Measurements from ENCODE around the gene EGF. TPM values are rescaled to one million over a fixed set of nuclear protein-coding genes. Genes with fewer than 3 reads are reported as not detected.

Gene EGF
- total RNA-seq, 1 experiment from 2014 or later = 0.06 TPM

- Histone ChIP-seq H3K4me3 (no peak overlapping the region), H3K9me3 (replicated peaks) (no peaks in the 10 kb centered on the region), H3K36me3 (no peaks in the 10 kb centered on the region), H3K27me3 (no peaks in the 10 kb centered on the region), H3K27ac (no peak overlapping the region), H3K4me1 (peaks cover 6% of the 10 kb centered on the region)
- peak; percentile 27 to 65 for DNase-seq
Measured at GRCh38 chr4:109962401-109962800, 49.7 kb downstream of the EGF start.

GRCh38 chr4:109966891-109967481 is 54.3 kb downstream of the EGF start:
- H3K27ac ChIP-seq = no peak overlapping the region
- H3K9me3 ChIP-seq (replicated peaks) = no peaks in the 10 kb centered on the region
- DNase-seq = no peak
- H3K4me3 ChIP-seq = no peak overlapping the region
- peaks cover 3% of the 10 kb centered on the region for H3K4me1 ChIP-seq
- no peaks in the 10 kb centered on the region for H3K27me3 ChIP-seq
- H3K36me3 ChIP-seq = no peaks in the 10 kb centered on the region

GRCh38 chr4:109967798-109968520 is 55.3 kb downstream of the EGF start:
- no peak overlapping the region for H3K27ac ChIP-seq
- no peak overlapping the region for H3K4me3 ChIP-seq
- no peak for DNase-seq
- no peaks in the 10 kb centered on the region for H3K9me3 ChIP-seq (replicated peaks)
- no peaks in the 10 kb centered on the region; the same call in 1 of the 2 replicates for H3K4me1 ChIP-seq
- no peaks in the 10 kb centered on the region for H3K27me3 ChIP-seq
- H3K36me3 ChIP-seq = no peaks in the 10 kb centered on the region

- no peaks in the 10 kb centered on the region for H3K9me3 ChIP-seq (replicated peaks)
- no peak overlapping the region for H3K4me3 ChIP-seq
- no peak overlapping the region for H3K27ac ChIP-seq
- DNase-seq = no peak
- no peaks in the 10 kb centered on the region for H3K27me3 ChIP-seq
- no peaks in the 10 kb centered on the region for H3K4me1 ChIP-seq
- no peaks in the 10 kb centered on the region for H3K36me3 ChIP-seq
Measured at GRCh38 chr4:109969087-109969486, 56.4 kb downstream of the EGF start.

GRCh38 chr4:109969919-109970318 is 57.2 kb downstream of the EGF start:
- no peak for DNase-seq
- H3K27me3 ChIP-seq = no peaks in the 10 kb centered on the region
- H3K36me3 ChIP-seq = no peaks in the 10 kb centered on the region

GRCh38 chr4:109972786-109973528 is 60.3 kb downstream of the EGF start:
- no peak for DNase-seq
- H3K4me1 ChIP-seq = no peaks in the 10 kb centered on the region
- no peaks in the 10 kb centered on the region for H3K27me3 ChIP-seq
- no peak overlapping the region for H3K4me3 ChIP-seq
- no peaks in the 10 kb centered on the region for H3K36me3 ChIP-seq
- no peaks in the 10 kb centered on the region for H3K9me3 ChIP-seq (replicated peaks)
- H3K27ac ChIP-seq = no peak overlapping the region

More at GRCh38 chr4:109969919-109970318, 57.2 kb downstream of the EGF start:
- no peak overlapping the region for H3K27ac ChIP-seq
- H3K9me3 ChIP-seq (replicated peaks) = no peaks in the 10 kb centered on the region
- H3K4me3 ChIP-seq = no peak overlapping the region
- H3K4me1 ChIP-seq = no peaks in the 10 kb centered on the region

GRCh38 chr4:109973529-109973905 is 60.8 kb downstream of the EGF start:
- Histone ChIP-seq H3K36me3 (no peaks in the 10 kb centered on the region), H3K9me3 (replicated peaks) (no peaks in the 10 kb centered on the region), H3K4me3 (no peak overlapping the region), H3K4me1 (no peaks in the 10 kb centered on the region), H3K27me3 (no peaks in the 10 kb centered on the region), H3K27ac (no peak overlapping the region)
- DNase-seq = no peak

GRCh38 chr4:109976189-109976588 is 63.5 kb downstream of the EGF start:
- H3K27me3 ChIP-seq = no peaks in the 10 kb centered on the region
- no peaks in the 10 kb centered on the region for H3K36me3 ChIP-seq
- H3K4me1 ChIP-seq = peaks cover 9% of the 10 kb centered on the region
- H3K9me3 ChIP-seq (replicated peaks) = no peaks in the 10 kb centered on the region
- H3K27ac ChIP-seq = no peak overlapping the region
- H3K4me3 ChIP-seq = no peak overlapping the region
- DNase-seq = no peak

GRCh38 chr4:109977854-109978501 is 65.3 kb downstream of the EGF start:
- Histone ChIP-seq H3K4me1 (peaks cover 17% of the 10 kb centered on the region), H3K27me3 (no peaks in the 10 kb centered on the region), H3K4me3 (no peak overlapping the region), H3K36me3 (no peaks in the 10 kb centered on the region), H3K9me3 (replicated peaks) (no peaks in the 10 kb centered on the region), H3K27ac (no peak overlapping the region)
- DNase-seq = peak; percentile 9 to 60

GRCh38 chr4:109978704-109979454 is 66.2 kb downstream of the EGF start:
- Histone ChIP-seq H3K27me3 (no peaks in the 10 kb centered on the region), H3K9me3 (replicated peaks) (no peaks in the 10 kb centered on the region), H3K36me3 (no peaks in the 10 kb centered on the region), H3K4me3 (no peak overlapping the region), H3K4me1 (peaks cover 17% of the 10 kb centered on the region), H3K27ac (no peak overlapping the region)
- DNase-seq = no peak

- DNase-seq = no peak
Measured at GRCh38 chr4:109979920-109980717, 67.4 kb downstream of the EGF start.

GRCh38 chr4:109981936-109982335 is 69.3 kb downstream of the EGF start:
- Histone ChIP-seq H3K36me3 (no peaks in the 10 kb centered on the region), H3K9me3 (replicated peaks) (no peaks in the 10 kb centered on the region), H3K4me1 (peaks cover 25% of the 10 kb centered on the region), H3K27ac (no peak overlapping the region), H3K27me3 (no peaks in the 10 kb centered on the region), H3K4me3 (no peak overlapping the region)
- DNase-seq = no peak

More at GRCh38 chr4:109979920-109980717, 67.4 kb downstream of the EGF start:
- Histone ChIP-seq H3K4me1 (peaks cover 18% of the 10 kb centered on the region), H3K27me3 (no peaks in the 10 kb centered on the region), H3K4me3 (no peak overlapping the region), H3K9me3 (replicated peaks) (no peaks in the 10 kb centered on the region), H3K27ac (no peak overlapping the region), H3K36me3 (no peaks in the 10 kb centered on the region)

- DNase-seq = no peak
- no peak overlapping the region for H3K27ac ChIP-seq
- no peak overlapping the region for H3K4me3 ChIP-seq
- H3K9me3 ChIP-seq (replicated peaks) = no peaks in the 10 kb centered on the region
- H3K36me3 ChIP-seq = no peaks in the 10 kb centered on the region
- no peaks in the 10 kb centered on the region for H3K27me3 ChIP-seq
- H3K4me1 ChIP-seq = peaks cover 25% of the 10 kb centered on the region
Measured at GRCh38 chr4:109982521-109982920, 69.8 kb downstream of the EGF start.
